HS-27A (cell line): Measurements from ENCODE around the gene CMTM5.

Experiments
- DNase-seq: peaks from one replicate; pipeline ENCODE4 v3.0.0-alpha.2; 2012; ENCODE audit warnings: low read depth, missing footprints

Gene CMTM5, protein sequence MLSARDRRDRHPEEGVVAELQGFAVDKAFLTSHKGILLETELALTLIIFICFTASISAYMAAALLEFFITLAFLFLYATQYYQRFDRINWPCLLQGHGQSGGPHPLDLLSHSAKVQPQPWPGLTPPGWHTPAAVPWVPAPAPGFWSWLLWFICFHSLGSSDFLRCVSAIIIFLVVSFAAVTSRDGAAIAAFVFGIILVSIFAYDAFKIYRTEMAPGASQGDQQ

DNA sequence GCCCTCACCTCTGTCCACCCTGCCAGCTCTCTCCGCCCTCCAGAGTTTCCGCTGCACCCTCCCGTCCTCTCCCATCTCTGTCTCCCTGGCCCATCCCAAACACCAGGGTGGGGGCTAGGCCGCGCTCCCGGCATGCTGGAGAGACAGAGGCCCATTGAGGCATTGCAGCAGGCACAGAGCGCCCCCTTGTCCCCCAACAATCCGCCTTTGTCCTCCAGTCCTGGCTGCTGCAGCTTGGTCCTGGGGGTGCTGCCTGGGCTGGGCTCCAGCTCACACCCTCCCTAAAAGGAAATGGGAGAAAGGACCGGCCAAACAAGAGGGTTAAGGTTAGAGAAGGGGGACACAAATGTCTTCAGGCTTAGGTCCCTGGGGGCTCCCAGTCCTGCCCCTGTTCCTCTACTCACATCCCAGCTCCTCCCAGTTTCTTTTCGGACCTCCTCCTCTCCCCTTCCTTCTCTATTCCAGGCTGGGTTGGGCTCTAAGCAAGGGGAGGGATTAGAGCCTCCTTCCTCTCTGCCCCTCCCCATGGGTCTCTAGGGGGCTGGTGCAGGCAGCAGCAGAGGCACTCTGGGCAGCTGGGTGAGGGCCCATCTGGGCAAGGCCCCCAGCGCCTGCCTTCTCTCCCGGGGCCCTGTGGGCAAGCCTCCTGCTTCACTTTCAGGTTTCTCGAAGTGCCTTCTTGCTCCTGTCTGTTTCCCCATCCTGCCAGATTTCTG lies at the start of gene CMTM5:
Gene CMTM5 (plus strand): TSS at position 565 of the 716 bp plus-strand sequence. CDS start 206 bp downstream, outside the sequence.
- DNase-seq = no peak

DNA sequence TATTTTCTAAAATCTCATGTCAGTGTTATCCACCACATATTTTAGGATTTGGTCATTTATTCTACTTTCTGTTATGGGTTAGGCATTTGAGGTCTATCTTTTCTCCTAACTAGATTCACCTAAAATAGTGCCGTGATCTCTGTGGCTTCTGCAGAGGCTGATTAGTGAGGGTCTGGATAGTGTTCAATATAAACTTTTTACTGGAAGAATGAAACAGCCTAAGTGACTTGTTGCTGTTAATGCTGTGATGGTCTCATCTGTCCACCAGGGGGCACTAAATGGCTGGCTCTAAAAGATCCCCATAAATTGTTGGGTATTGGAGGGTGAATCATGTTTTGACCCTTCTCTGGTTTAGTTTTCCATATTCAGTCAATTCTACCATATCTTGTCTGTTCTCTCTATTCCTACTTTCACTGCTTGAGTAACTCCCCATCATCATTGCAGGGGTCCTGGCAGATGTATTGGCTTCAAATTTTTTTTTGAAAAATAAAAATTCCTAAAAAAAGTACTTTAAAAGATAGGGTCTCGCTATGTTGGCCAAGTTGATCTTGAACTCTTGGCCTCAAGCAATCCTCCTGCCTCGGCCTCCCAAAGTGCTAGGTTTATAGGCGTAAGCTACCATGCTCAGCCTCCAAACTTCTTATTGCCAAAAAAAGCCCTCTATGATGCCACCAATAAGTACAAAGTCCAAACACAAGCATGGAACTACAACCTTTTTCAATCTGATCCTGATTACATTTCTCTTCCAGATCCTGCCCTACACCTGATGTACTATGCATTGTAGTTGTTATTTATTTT lies 48.7 kb upstream of the CMTM5 start:
- peak; percentile 49 for DNase-seq

DNA sequence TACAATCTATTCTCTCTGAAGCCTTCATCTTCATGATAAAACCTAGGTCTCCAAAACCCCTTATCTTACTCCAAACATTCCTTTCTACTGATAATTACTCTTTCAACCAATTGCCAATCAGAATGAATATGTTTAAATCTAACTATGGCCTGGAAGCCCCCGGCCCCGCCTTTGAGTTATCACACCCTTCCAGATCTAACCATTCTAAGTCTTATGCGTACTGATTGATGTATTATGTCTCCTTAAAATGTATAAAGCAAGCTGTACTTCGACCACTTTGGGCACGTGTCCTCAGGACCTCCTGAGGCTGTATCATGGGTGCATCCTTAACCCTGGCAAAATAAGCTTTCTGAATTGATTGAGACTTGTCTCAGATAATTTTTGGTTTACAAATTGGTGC lies 41.2 kb upstream of the CMTM5 start:
- no peak for DNase-seq

DNA sequence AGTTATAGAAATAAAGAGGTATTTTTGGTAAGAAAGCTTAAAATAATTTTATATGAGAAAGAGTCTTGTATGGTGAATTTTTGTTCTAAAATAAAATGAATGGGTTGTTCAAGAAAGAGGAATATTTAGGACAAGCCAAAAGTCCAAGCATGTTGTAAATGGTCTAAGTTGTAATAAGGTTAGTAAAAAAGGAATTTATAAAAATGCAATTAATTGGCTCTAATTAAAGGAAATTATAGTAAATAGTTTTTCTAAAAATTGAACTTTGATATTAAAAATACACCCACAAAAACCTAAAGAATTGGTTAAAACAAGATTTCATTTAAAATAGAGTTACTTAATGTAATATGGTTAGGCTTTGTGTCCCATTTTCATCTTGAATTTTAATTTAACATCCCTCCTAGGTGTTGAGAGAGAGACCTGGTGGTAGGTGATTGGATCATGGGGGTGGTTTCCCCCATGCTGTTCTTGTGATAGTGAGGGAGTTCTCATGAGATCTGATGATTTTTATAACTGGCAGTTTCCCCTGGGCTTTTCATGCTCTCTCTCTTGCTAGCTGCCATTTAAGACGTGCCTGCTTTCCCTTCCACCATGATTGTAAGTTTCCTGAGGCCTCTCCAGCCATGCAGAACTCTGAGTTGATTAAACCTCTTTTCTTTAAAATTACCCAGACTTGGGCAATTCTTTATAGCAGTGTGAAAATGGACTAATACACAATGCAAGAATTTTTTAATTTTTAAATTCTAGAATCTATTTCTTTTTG lies 37.2 kb upstream of the CMTM5 start:
- no peak for DNase-seq

DNA sequence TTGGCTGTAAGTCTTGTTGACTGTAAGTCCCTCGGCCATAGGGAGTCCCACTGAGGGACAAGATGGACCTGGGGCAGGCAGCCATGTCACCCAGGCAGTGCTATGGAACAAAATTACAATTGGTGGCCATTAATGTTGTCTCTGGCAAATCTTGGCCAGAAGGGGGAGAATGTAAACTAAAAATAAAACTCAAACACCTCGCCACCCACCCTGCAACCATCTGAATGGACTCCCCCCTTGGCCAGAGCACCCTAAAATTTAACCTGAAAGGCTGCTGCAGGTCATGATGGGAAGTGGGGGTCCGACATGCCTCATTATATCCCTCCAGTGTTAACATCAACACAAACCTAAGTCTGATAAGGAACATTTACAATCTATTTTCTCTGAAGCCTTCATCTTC lies 32.4 kb upstream of the CMTM5 start:
- no peak for DNase-seq

DNA sequence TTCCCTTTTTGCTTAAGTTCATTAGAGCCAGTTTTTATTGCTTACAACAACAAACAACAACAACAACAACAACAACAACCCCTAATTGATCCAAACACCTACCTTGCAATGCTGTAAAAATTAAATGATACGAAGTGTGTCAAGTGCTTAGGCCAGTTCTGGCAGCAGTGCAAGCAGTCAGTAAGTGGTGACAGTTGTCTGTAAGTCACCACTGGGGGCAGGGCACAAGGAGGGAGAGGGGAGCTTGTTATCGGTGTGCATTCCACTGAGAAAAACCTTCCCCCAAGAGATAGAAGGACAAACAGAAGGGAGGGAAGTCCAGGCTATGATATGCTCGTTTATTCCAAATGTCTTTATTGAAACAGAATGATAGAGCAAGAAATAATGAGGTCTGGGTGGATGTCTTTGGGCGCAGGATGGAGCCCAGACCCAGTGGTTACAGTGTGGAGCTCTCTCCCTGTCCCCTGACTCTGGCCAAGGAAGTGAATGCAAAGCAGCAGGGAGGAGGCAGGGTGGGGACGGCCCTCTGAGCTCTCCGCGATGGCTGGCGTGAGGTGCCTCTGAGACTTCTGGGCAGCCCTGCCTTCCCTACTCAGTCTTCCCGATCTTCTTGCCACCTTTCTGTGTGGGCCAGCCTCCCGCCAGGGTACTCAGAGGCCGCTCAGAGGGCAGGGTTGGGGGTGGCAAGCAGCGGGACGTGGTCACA lies 30.7 kb upstream of the CMTM5 start:
- DNase-seq = no peak

DNA sequence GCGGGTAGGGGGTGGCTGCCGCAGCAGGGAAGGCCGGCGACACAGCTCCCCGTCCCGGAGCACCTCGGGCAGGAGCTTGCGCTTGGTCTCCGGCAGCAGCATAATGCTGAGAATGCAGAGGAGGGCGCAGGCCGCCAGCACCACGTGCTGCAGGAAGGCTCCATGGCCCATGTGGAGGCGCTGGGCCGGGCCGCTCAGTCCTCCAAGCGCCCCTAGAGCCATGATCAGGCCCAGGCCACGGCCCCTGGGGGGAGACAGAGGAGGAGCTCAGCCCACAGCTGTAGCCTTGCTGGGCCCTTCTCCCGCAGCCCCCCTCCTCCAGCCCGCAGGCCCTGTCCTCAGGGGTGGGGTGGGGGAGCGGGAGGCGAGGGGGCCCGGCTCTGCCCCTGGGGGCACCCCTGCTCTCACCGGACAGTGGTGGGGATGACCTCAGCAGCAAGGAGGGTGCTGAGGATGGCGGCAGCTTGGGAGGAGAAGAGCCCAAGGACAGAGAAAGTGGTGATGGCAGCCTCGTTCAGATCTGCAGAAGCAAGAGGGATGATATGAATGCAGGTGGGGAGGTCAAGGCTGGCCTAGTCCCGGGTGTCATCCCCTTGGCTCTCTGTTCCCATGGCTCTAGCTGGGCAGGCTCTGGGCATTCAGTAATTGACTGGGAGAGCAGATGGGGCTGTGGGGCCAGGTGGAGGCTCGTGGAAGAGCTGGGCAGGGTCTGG lies 30.0 kb upstream of the CMTM5 start:
- DNase-seq = no peak

DNA sequence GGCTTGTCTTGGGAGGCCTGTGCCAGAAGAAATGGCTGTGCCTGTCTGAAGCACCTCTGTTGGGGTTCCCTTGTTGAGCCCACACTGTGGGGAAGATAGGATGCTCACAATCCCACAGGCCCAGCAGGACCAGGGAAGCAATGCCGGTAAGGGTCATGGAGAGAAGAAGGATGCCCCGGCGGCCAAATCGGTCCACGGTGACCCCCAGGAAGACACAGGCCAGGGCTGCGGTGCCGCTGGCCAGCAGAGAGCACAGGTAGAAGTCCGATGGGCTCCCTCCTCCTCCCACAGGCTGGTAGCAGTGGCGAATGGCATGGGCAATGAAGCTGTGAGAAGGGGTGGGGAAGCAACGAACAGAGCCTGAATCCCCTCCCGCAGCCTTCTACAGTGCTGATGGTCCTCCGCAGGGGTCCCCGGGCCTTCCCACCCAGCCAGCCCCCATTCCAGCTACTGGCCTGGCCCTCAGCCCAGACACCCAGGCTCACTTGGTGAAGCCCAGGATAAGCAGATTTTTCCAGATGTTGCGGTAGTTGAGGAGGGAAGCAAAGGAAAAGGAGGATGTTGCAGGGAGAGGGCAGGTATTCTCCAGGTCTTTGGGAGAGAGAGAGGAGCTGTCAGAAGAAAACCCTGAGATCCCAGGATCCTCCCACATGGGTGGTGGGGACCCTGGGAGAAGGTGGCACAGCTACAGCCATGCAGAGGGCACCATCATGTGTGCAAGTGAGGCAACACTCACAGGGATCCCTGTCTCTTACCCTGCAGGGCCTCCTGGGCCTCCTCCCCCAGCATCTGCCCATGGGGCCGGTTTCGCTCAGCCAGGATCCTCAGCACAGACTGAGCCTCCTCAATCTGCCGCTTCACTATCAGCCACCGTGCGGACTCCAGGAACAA lies 29.2 kb upstream of the CMTM5 start:
- DNase-seq = no peak

DNA sequence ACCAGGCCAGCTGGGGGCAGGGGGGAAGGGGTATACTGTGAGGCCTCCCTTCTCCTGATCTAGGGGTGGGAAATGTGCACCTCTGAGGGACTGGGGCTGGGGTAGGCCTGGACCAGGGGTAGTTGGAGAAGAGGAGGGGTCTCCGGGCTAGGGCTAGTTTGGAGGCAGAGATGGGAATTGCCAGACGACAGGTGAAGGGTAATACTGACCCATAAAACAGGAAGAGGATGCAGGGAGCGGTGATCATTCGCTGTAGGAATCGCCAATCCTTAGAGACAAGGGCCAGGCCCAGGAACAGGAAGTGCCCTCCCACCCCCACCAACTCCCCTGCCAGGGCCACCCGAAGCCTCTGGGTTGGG lies 28.6 kb upstream of the CMTM5 start:
- DNase-seq = no peak

DNA sequence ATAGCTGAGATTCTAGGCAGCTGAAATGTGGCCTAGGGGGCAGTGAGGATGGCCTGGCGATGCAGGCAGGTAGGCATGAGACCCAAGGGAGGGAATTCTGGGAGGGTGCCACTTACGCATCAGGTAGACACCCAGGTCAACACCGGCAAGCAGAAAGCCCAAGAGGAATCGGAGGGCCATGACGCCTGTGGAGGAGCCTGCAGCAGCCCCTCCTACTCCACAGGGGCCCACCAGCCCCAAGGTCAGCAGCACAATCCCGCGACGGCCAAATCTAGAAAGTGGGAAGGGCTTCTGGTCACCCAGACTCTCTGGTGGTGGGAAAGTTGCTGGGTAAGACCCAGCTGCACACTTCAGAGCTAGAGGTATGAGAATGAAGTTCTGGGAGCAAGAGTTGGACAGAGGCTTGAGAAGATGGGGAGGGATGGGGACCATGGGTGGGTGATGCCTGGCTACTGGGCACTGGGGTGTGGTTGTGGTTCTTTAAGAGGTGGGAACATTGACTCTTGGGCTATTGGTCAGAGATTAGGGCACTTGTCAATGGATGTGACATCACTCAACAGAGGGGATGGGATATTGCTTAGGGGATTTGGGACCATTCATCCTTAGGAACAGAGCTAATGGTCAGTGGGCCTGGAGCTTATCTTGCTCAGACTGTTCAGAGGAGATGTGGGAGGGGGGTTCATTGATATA lies 27.5 kb upstream of the CMTM5 start:
- no peak for DNase-seq

DNA sequence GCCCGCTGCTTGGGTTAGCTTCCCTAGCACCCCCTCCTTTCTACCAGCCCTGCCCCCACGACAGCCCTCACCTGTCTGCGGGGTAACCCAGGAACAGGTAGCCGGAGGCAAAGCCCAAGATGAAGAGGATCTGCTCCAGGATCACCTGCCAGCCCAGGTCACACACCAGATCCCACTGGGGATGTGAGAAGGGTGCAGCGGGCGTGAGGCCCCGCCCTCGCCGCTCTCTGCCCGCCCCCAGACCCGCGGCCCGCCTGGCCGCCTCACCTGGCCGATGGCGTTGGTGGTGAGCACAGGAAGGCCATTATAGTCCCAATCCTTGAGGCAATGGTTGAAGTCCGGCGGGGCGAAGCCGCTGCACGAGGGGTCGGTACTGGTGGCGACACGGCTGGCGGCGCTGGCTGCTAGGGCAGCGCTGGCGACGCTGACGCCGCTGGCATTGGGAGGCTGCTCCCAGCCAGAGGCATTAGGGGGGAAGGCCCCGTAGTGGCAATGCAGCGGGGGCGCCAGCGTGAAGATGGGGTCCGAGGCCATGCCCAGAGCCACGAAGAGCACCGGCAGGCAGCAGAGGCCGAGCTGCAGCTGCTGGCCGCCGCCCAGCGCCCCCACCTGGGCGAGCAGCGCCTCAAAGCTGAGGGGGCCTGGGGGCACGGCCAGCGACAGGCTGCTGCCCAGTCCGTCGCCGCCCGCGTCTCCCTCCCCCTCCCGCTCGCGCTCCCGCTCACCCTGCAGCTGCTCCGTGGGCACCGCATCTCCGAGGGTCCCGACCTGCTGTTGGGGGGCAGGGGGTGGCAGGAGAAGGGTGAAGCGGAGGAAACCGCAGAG lies 25.0 kb upstream of the CMTM5 start:
- DNase-seq = no peak

DNA sequence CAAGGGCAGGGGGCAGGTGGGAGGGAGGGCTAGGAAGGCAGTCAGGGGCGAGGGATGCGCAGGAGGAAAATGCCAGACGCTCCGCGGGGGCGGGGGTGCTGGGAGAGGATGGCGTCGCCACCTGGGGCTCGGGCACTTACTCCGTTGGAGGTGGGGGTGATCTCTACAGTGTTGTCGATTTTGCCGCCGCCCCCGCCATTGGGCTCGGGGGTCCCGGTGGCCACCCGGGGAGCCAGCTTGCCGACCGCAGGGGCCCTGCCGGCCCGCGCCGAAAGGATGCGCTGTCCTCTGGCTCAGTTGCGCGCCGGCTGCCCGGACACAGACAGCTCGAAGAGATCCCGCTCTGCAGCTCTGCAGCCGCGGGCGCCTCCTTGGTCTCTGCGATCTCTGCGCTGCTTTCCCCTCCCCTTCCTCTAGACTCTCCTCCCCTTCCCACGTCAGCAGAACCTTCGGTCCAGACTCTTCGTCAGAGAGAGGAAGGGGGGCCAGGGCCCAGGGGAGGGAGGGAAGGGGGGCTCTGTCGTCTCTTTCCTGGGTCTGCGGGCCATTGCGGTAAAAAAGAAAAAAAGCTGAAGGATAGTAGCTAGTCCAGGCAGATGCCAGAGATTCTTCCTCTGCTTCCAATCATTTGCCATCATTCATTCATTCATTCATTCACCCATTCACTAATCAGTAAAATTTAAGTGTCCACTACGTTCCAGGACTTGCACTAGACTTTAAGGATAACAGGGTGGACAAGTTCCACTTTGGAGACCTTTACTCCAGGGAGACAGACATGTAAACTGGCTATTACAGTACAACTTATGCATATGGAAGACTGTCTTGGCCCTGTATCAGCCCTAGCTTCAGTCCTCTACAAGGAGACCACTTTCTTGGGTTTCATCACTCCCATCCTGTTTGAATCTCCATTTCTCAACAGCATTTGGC lies 24.1 kb upstream of the CMTM5 start, which contains the start of gene SLC22A17:
Gene SLC22A17 (minus strand): TSS at position 382 of the 927 bp plus-strand sequence.
- DNase-seq = no peak

DNA sequence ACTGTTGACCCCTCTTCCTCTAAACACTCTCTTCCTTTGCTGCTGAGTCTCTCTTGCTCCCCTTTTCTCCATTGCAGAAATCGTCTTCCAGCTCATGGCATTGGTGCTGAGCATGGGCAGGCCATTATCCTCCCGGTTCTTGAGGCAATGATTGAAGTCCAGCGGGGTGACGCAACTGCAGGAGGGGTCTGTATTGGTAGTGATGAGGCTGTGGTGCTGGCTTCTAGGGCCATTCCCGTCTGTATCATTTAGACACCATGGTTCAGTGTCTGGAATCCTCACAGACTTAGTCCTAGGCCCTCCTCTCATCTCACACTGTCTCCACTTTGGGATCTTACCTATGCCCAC lies 23.4 kb upstream of the CMTM5 start:
- DNase-seq = no peak

DNA sequence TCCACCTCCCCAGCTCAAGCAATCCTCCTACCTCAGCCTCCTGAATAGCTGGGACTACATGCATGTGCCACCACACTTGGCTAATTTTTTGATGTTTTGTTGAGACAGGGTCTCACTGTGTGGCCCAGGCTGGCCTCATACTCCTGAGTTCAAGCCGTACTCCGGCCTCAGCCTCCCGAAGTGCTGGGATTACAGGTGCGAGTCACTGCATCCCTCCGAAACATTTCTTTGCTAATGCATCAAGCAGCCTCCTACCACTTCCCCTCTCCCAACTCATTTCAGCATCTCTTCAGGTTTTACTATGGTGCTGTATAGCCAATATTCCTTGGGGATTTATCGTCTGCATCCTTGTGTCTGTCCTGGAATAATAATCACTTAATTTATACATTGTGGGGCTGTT lies 21.9 kb upstream of the CMTM5 start:
- no peak for DNase-seq

DNA sequence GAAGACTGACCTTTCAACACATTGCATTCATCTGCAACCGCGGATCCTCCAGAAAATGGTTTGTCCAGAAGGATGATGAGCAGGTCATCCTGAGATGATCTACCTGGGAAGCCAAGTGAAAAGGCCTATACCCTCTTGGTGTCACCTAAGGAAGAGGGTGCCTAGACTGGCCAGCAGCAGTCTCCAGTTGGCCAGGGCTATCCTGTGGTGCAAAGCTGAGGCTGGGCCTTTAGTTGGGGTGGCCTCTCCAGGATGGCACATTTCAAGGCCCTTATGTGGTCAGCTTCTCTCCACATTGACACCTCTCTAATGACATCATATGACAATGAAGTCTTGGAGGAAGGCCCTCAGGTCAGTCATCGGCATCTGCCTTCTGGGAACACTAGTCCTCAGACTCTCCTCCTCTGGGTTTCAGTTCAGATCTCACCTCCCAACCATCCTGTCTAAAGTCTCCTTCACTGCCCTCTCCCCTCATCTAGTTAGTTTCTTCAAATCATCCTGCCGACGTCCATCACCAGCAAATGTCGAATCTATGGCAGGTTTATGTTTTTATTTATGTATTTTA lies 20.9 kb upstream of the CMTM5 start:
- no peak for DNase-seq

DNA sequence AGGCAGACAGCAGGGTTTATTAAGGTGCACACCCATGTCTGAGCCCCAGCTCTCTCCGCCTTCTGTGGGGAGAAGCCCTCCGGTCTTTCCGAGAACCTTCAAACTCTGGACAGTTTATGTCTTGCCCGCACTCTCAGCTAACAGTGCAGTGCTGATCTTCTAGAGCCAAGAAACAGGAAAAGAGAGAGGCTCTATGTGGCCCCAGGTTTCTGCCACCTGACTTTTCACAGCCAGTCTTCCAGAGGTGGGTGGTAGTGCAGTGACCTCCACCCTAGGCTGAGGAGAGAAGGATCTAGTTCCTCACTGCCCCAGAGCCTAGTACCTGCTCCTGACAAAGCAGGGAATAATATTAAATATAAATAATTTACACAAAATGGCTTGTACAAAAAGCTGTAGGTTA lies 20.2 kb upstream of the CMTM5 start:
- DNase-seq = no peak

DNA sequence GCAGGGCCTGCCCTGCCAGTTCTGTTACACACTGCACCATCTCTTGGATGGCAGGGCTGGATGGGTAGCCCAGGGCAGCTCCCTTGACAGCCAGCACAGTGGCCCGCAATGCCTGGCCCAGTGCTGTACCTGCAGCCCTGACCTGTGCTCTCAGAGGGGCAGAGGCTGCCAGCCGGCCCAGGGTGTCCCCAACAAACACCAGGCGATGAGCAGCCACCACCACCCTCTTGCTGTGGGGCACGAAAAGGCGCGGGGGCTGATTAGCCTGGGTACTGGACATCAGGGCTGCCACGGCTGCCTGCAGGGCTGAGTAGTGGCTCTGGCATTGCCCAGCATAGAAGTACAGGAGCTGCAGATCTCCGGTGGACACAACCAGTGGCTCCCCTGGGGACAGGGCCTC lies 19.6 kb upstream of the CMTM5 start:
- no peak for DNase-seq
